Colon (tissue), 2 donors: ENCODE data around the gene PI3.
"Not testable (repeated sequence)": the region's sequence is repeated elsewhere in the genome, so short reads cannot be mapped to it uniquely, and the experiment has no call there.

Experiments used
- FAIRE-seq: peaks from 2 replicates; lab custom pipeline; 2012; peaks lifted over from hg19 to GRCh38; lab: Jason Lieb, UNC
- donor health status: control.
- donor health status: control.

The PI3 gene, protein sequence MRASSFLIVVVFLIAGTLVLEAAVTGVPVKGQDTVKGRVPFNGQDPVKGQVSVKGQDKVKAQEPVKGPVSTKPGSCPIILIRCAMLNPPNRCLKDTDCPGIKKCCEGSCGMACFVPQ

DNA sequence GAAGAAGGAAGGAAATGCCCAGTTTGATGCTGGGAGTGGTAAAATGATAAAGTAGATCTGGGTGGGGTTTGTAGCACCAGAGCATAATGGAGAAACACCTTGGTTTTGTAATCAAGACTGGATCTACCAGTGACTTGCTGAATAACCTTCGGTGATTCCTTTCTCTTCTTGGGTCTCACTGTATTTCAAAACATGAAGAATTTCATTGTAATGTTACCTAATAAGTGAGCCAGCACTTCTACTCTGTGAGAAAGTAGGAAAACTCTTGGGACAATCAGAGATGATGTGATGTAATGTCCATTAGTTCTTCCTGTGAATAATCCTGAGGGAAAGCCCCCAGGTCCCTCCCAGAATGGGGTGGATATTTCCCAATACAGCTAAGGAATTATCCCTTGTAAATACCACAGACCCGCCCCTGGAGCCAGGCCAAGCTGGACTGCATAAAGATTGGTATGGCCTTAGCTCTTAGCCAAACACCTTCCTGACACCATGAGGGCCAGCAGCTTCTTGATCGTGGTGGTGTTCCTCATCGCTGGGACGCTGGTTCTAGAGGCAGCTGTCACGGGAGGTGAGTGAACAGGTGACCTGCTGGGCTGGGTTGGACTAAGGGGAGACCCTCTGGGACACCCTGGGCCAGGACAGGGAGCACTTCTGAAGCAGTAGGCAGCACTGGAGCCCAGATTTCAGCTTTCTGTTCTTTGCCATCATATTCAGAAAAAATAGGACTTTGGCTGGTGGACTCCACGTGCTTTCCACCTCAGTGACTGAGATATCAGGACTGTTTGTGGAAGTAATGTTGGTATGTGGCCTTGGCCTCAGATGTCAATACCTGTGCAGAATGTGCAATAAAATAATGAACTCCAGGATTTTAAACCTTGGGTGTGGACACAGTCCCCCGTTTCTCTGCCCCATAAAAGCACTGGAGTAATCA is at the start of gene PI3:
Gene PI3, plus strand, starts transcription at position 469 of the 931 bp plus-strand sequence. Its CDS starts 21 bp downstream, at position 490.
- no peak for FAIRE-seq

DNA sequence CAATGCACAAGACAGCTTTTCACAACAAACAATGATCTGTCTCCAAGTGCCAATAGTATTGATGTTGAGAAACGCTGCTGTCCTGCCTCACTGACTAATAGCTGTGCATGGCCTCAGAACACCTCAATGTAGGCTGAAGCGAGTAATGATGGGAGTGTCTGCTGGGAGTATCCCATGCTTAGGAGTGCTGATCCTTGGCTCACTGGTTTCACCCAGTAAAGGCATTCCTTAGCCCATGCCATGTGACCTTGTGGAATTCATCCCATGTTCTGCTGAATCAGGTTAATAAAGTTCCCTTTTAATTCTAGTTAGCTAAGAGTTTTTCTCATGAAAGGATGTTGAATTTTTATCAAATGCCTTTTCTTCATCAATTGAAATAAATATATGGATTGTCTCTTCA is 46.6 kb upstream of the PI3 start:
- FAIRE-seq, result no peak

DNA sequence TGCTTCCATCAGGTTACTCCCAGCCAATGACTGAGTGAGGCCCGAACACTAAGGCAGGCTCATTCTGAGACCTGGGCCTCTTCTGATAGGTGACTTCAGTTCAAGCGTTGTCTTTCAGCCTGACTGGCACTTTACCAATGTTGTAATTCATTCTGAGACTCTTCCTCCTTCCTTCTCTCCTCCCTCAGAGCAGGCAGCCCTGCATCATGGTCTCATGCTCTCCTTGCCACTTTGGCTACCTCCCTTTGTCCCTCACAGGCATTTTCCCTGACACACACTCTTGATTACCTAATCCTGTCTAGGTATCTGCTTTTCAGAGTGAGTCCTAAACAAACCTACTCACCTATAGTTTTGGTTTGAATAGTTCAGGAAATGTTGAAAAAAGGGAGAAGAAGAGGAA is 37.8 kb upstream of the PI3 start:
- FAIRE-seq, result no peak

DNA sequence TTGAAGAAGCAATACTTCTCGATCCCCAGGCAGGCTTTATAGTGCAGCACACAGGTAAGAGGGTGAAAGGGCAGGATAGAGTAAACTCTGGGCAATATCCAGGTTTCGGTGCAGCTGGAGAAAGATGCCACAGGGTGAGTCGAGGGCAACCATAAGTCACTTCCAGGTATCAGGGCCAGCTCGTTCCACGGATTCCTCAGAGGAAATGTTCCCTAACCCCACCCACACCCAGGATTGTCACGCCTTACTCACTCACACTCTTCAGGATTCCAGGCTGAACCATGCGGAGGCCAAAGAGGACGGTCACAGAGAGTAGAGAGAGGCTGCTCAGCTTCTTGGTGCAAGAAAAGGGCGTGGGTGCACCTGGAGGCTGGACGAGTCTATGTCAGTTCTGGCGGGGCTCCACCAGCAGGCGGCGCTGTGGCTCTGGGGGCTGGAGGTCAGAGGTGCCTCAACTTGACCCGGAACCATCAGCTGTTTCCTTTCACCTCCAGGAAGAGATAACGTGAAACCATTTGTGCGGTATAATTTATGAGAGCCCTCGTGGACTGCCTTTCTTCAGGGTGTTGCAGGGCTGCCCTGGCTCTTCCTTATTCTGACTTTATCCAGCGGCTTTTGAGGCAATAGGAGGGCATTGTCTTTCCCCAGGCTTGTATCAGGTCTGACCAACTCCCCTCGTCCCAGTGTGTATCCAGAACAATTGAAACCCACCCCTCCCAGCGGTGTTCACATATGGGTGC is 36.0 kb upstream of the PI3 start:
- no peak for FAIRE-seq

DNA sequence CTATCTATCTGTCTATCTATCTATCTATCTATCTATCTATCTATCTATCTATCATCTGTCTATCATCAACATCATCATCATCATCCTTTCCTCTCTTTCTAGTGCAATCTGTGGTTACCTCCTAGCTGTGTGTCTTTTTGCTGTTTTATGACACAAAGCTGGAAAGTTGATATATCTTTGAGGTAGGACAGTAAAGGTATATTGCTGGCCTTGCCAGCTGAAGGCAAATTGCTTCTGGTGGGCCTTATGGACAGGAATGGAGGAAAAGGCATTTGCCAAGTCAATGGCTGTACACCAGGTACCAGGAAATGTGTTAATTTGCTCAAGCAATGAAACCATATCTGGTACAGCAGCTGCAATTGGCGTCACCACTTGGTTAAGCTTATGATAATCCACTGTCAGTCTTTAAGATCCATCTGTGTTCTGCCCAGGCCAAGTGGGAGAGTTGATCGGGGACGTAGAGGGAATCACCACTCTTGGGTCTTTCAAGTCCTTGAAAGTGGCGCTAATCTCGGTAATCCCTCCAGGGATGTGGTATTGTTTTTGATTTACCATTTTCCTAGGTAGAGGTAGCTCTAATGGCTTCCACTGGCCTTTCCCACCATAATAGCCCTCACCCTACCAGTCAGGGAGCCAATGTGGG is 34.8 kb upstream of the PI3 start:
- FAIRE-seq, result not testable (repeated sequence)

DNA sequence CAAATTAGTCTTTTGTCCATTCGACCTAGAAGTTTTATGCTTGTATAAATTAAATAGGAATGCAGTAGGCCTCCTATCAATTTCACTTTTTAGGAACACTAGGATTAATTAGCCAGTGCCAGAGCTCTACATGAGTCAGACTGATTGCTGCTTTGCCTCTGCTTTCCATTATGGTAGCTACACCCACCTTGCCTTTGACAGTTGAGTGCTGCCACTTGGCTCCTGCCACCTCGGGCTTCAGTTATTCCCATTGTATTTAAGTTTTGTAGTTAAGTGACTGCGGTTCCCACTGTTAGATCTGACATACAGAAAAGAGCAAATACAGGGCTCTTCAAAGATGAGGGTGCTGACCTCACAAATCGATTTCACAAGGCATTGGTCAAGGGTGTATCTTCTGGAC is 33.9 kb upstream of the PI3 start:
- FAIRE-seq, result no peak

DNA sequence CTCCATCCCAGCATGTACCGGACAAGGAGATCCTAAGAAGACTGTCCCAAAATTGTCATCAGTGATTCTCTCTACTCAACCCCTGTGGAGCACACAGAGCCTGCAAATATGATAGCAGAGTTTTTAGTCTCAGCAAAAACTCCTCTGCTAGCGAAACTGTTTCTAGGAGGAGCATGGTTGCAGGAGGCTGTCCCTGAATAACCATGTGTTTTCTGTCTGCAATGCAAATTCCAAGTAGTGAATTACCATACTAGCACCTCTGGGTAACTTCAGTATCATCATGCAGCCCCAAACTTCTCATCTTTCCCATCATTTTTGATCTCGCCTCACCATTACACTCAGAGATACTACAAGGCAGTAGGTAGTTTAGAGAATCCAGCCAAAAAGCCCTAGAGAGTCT is 25.6 kb upstream of the PI3 start:
- no peak for FAIRE-seq

DNA sequence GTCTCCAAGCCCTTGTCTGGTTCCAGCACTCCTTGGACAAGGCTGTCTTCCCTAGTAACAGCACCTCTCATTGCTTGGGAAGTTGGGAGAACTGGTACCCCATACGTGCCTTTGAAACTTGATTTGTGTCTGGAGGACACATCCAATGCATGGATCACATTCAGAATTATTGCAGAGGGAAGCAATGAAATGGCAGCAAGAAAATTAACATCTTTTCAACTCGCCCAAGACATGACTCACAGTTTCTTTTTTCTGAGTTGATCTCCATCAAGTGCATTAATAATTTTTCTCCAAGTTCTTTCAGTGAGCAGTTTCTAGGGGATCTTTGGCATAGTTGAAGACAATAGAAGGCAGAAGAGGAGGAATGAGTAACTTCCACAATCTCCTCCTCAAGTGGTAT is 22.3 kb upstream of the PI3 start:
- no peak for FAIRE-seq

DNA sequence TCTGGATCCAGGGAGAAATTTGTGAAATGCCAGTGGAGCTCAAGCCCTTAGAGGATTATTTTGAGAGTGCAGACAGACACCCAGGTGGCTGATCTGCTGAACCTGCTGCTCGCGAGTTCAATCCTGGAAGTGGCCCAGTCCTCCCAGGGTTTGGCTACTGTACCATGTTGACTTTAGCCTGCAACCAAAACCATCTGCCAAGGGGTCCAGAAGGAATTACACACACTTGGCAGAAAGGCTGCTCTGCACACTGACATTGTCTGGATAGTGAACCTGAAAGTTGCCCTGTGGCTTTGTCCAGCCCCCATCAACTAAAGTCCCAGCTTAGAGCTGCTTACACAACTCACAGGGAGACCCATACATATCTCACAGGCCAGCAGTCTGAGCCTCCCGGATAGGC is 21.6 kb upstream of the PI3 start:
- FAIRE-seq, result no peak

DNA sequence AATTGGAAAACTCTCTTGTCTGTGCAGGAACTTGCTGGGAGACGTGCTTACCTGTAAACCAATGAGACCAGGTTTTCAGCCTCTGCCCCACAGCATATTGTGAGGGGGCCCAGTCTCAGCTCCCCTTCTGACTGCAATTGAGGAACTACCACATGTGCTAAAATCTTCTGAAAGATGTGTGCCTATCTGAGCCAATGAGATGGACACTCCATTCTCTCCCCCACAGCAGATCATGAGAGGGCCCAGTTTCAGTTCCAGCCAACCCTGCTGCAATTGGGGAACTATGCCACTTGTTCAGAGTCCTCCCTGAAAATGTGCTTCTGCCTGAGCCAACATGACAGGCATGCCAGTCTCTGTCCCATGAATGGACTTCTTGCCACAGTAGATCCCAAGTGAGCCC is 20.9 kb upstream of the PI3 start:
- FAIRE-seq, result no peak

DNA sequence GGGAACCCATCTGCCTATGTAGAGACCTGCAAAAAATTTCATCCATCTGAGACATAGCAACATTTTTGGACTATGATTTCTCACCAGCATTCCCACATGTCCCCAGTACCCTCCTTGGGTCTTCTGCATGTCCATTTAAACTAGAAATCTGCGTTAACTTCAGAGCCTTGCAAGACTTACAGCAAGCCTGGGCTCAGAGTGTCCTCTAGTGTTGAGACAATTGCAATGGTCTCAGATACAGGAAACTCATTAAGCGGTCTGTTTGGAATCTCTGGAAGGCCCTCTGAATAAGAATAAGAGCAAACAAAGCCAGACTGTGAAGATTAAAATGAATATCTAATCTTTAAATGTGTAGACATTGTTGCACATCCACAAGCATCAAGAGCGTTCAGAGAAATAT is 20.5 kb upstream of the PI3 start:
- no peak for FAIRE-seq

DNA sequence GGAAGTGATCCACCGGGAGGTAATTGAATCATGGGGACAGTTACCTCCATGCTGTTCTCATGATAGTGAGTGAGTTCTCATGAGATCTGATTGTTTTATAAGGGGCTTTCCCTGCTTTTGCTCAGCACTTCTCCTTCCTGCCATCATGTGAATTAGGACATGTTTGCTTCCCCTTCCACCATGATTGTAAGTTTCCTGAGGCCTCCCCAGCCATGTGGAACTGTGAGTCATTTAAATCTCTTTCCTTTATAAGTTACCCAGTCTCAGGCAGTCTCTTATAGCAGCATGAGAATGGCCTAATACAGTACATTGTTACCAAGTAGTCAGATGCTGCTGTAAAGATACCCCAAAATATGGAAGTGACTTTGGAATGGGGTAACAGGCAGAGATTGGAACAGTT is 19.9 kb upstream of the PI3 start:
- FAIRE-seq, result not testable (repeated sequence)

DNA sequence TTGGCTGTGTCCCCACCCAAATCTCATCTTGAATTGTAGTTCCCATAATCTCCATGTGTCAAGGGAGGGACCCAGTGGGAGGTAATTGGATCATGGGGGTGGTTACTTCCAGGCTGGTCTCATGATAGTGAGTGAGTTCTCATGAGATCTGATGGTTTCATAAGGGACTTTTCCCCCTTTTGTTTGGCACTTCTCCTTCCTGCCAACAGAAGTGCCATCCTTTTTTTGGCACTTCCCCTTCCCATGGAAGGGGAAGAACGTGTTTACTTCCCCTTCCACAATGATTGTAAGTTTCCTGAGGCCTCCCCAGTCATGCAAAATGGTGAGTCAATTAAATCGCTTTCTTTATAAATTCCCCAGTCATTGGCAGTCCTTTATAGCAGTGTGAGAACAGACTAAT is 18.0 kb upstream of the PI3 start:
- no peak for FAIRE-seq

DNA sequence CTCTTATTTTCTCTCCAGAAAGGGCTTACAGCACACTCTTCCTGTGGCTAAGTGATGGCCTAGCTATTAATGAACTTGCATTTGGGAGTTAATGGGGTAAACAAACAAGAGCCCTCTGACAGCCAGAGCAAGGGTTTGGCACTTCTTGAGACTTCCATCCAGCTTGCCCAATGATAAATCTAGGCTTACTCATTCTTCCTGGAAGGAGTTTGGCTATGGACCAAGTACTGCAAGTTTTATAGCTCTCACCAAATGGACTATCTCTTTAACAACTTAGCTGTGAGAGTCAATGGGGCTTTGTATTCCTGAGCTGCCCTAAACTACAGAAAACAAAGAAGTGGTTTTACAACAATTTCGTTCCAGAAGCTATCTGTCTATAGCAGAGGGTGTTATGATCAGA is 16.7 kb upstream of the PI3 start:
- no peak for FAIRE-seq

DNA sequence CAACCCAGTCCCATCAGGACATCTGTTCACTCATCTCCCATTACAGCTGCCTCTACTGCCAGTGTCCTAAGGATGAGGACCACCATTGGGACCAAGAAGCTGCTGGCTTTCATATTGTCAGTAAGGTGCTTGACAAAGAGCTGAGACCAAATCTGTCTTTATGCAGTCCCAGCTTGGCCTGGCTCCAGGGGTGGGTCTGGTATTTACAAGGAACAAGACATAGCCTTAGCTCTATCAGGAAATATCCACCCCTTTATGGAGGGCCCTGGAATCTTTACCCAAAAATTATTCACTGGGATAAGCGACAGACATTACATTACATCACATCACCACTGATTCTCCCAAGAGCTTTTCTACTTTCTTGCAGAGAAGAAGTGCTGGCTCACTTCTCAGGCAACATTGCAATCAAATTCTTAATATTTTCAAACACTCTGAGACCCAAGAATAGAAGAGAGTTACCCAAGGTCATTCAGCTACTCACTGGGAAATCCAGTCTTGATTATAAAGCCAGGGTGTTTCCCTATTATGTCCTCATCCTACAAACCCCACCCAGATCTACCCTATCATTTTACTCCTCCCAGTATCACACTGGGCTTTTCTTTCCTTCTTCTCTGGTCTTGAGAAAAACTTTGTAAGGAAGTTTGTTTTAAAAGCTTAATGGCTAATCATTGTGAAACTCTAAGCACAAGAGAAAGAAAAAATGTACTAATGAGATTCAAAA is 11.5 kb upstream of the PI3 start:
- no peak for FAIRE-seq

DNA sequence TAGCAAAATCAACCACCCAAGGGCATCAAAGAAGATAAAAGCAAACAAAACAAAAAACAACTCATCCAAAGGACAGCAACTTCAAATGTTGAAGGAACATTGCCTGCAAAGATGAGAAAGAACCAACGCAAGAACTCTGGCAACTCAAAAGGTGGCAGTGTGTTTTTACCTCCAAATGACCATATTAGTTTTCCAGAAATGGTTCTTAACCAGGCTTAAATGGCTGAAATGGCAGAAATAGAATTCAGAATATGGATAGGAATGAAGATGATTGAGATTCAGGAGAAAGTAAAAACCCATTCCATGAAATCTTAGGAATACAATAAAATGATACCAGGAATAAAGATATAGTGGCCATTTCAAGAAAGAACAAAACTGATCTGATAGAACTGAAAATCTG is 9.8 kb upstream of the PI3 start:
- no peak for FAIRE-seq

DNA sequence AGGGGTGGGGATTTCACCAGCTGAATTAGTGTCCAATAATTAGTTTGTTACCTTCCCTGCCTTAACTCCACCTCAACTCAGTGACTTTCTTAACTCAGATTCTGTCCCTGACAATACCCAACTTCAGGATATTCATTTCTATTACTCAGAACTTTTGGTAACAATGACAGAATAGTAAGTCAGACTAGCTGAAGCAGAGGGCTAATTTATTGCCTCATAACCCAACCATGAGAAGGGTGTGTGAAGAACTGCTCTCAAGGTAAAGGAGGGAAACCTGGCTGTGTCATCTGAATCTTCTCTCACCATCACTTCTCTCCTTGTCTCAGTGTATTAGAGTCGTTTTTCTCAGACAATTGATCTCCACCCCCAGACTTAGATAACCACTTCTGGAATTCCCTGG is 1.2 kb upstream of the PI3 start:
- no peak for FAIRE-seq

DNA sequence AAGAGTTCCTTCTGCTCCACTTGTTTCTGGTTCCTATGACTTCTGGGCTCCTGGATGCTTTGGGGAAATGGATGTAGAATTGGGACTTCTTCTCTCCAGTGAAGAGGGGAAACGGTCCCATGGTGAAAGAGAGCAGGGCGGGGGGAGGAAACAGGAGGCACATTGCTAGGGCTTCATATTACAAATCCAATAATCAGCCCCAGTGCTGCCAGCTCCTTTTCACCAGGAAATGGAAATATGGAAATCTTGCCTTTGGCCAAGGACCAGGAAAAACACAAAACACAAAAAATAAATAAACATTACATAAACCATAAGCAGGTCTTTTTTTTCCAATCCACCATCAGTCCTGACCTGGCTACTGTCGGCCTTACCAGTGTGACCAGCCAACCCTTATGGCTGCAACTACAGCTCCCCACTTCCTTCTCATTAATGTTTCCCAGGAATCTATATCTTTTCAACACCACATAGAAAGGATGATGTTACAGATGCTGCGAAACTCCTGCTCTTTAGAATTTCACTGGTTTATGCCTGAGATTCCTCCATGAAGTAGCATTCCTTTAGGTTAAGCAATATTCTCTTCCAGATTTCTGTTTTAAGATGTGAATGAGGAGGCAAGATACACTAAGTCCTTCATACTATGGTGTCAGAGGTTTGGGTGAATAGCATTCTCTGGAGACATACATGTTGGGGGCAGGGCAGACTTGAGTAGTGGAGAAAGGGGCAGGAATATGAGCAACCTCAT is 2.0 kb downstream of the PI3 start:
- FAIRE-seq, result no peak

DNA sequence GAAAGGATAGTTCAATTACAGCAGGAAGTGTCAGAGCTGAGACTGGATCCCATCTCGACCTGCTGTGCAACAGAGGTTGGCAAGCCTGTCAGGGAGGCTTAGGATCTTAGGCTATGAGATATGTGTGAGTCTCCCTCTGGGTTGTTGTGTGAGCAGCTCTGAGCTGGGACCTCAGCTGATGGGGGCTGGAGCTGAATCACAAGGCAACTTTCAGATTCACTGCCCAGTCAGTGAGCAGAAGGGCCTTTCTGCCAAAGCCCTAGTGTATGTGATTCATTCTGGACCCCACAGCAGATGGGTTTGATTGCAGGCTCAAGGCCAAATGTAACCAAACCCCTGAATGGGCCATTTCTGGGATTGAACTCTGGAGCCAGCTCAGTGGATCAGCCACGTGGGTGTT is 4.5 kb downstream of the PI3 start:
- FAIRE-seq, result no peak

DNA sequence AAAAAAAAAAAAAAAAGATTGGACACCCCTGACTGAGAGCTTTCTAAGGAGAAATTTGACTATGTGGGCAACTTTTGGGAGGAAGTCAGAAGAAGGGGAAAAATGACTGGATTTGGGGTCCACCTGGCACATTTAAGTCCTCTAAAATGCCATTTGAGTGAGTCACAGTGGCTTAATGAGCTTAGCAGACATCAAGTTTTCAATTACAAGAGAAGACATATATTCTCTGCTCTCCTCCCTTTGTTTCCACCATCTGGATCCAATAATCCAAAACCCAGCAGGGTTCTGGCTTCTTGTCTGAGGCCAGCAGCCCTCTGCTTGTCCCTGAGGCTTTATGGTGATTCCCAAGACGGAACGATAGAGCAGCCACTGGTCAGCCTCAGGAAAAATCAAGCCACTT is 6.9 kb downstream of the PI3 start:
- FAIRE-seq, result no peak

DNA sequence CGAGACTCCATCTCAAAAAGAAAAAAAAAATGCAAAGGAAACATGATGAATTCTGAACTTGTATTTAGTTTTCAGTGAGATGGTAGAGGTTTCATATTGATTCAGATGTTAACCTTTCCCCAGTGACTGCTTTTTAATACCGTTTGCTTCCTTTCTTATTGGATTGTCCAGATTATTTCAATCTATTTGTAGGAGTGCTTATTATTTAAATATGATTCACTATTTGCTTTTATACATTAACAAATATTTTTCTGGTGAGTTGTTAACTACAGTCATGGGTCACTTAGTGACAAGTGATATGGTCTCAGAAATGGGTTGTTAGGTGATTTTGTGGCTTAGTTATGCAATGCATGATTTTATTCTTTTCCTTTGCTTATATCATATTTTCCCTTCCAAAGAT is 8.4 kb downstream of the PI3 start:
- FAIRE-seq, result no peak
